OCI-LY7 (cell line): ENCODE results near the gene WDR74. TPM values are rescaled to one million over a fixed set of nuclear protein-coding genes. Genes with fewer than 3 reads are reported as not detected.
A peak's percentile ranks its signal among the peaks of the same experiment; 100 is the strongest.

Experiments
- BruUV-seq: library from RNA; stranded (reverse); fragments of 400-500 nt; replicated peaks from 2 replicates; lab custom pipeline; 2021; lab: Mats Ljungman, UMichigan
- CTCF ChIA-PET: fragments of 300-600 bp; sonication (Branson Sonifier 250); formaldehyde crosslinking; loops from one replicate; lab custom pipeline; 2022; ENCODE audit warnings: antibody characterized with exemption; ENCODE audit not compliant: unreplicated experiment; lab: Charles Lee
- POLR2A ChIA-PET: fragments of 300-600 bp; sonication (Branson Sonifier 250); formaldehyde crosslinking; loops from one replicate; lab custom pipeline; 2022; ENCODE audit warnings: antibody characterized with exemption; lab: Charles Lee
- DNase-seq: peaks from one replicate; pipeline ENCODE4 v3.0.0-alpha.2; 2015; ENCODE audit warnings: low spot score
- H2AFZ ChIP-seq: fragments of 200-600 bp; sonication (generic), shearing (Covaris generic); 2 replicates; pipeline ENCODE4 v1.6.1; 2014; ENCODE audit warnings: mild to moderate bottlenecking, antibody characterized with exemption, low read length, moderate library complexity
- H3K27ac ChIP-seq: fragments of 200-600 bp; sonication (generic); 2 replicates; pipeline ENCODE4 v1.5.1; 2014; ENCODE audit warnings: mixed run types, low read depth, mild to moderate bottlenecking, moderate library complexity, low read length, inconsistent platforms; ENCODE audit not compliant: poor library complexity, severe bottlenecking
- H3K36me3 ChIP-seq: fragments of 200-600 bp; sonication (generic); 2 replicates; pipeline ENCODE4 v1.6.1; 2014; ENCODE audit warnings: mild to moderate bottlenecking, antibody characterized with exemption, low read length, moderate library complexity, mixed read lengths; ENCODE audit not compliant: insufficient read depth
- H3K4me1 ChIP-seq: fragments of 200-600 bp; sonication (generic); 2 replicates; pipeline ENCODE4 v1.5.1; 2014; ENCODE audit warnings: mild to moderate bottlenecking, low read length; ENCODE audit not compliant: insufficient read depth, poor library complexity, severe bottlenecking
- H3K4me2 ChIP-seq: fragments of 200-600 bp; sonication (generic); 2 replicates; pipeline ENCODE4 v1.6.1; 2014; ENCODE audit warnings: mild to moderate bottlenecking, low read length
- H3K4me3 ChIP-seq: fragments of 200-600 bp; sonication (generic); 2 replicates; pipeline ENCODE4 v1.5.1; 2014; ENCODE audit warnings: mild to moderate bottlenecking, low read depth, low read length; ENCODE audit not compliant: poor library complexity, severe bottlenecking
- H3K79me2 ChIP-seq: fragments of 200-600 bp; sonication (generic); 2 replicates; pipeline ENCODE4 v1.6.1; 2016; ENCODE audit warnings: low read depth, mild to moderate bottlenecking, low read length, moderate library complexity, mixed read lengths; ENCODE audit not compliant: insufficient read depth
- H3K9me2 ChIP-seq: fragments of 200-600 bp; sonication (generic); 2 replicates; pipeline ENCODE4 v1.6.1; 2016; ENCODE audit warnings: mild to moderate bottlenecking, low read length, mixed read lengths; ENCODE audit not compliant: insufficient read depth
- H3K9me3 ChIP-seq: fragments of 200-600 bp; sonication (generic); 2 replicates; pipeline ENCODE4 v1.6.1; 2014; ENCODE audit warnings: mild to moderate bottlenecking, mixed run types, low read length, mixed read lengths
- H4K20me1 ChIP-seq: fragments of 200-600 bp; sonication (generic); 2 replicates; pipeline ENCODE4 v1.6.1; 2014; ENCODE audit warnings: mild to moderate bottlenecking, antibody characterized with exemption, low read length, moderate library complexity, mixed read lengths; ENCODE audit not compliant: insufficient read depth
- CTCF ChIP-seq: fragments of 200-600 bp; sonication (generic); conservative IDR thresholded peaks from 2 replicates; pipeline ENCODE4 v1.5.1; 2014; ENCODE audit warnings: mild to moderate bottlenecking, antibody characterized with exemption, low read length, moderate library complexity, mixed read lengths
- EZH2phosphoT487 ChIP-seq: fragments of 200-600 bp; sonication (generic); IDR thresholded peaks from 2 replicates; pipeline ENCODE4 v1.6.1; 2018; ENCODE audit warnings: low read depth, borderline replicate concordance, mild to moderate bottlenecking, mixed run types, antibody characterized with exemption, low read length, moderate library complexity, mixed read lengths
- intact Hi-C: fragments of 100-400 bp; cut with micrococcal nuclease; formaldehyde crosslinking; loops from one replicate; pipeline ENCODE4 v1.10.0; 2022; ENCODE audit not compliant: unreplicated experiment
- total RNA-seq, 2 experiments: library from RNA; depleted of rRNA in 1 of 2; stranded (reverse); fragments of >200 nt in 1 of 2; shearing (Covaris generic) in 1 of 2; gene quantifications; 2 replicates each; pipeline ENCODE4 v1.2.3, GENCODE V29; 2014 to 2022

Gene WDR74
- total RNA-seq, 2 experiments from 2014 or later, result 98.4 to 139 TPM

GRCh38 chr11:62857541-62857982 lies 18.2 kb upstream of the WDR74 start:
- Histone ChIP-seq H3K27ac (peak overlapping the region; percentile 92), H3K9me2 (no peaks in the 10 kb centered on the region), H3K9me3 (no peaks in the 10 kb centered on the region), H3K4me3 (peak overlapping the region; percentile 94), H3K36me3 (peaks cover 76% of the 10 kb centered on the region), H3K79me2 (peaks cover 99% of the 10 kb centered on the region), H4K20me1 (peaks cover 48% of the 10 kb centered on the region), H2AFZ (no peak overlapping the region), H3K4me2 (peak overlapping the region; percentile 99), H3K4me1 (peaks cover 49% of the 10 kb centered on the region)
- POLR2A ChIA-PET, result interaction anchor here (0.7 to 5.1 kb wide), 9 partner anchors 13 to 1100 kb away, joined by 3 to 70 read pairs (median 7); partner anchors contain the start of genes SLC3A2, TUT1, WDR74 and ZBTB3
- intact Hi-C loops, result no loop called here
- no TSS peak for BruUV-seq
- CTCF ChIA-PET, result interaction anchor here (0.6 kb wide), 1 partner anchor 128 kb away, joined by 3 read pairs; no protein-coding TSS in a partner anchor
- TF ChIP-seq CTCF (no peak), EZH2phosphoT487 (no peak)
- no peak for DNase-seq

- POLR2A ChIA-PET, result interaction anchor here (0.6 to 5.1 kb wide), 18 partner anchors 9 to 191 kb away, joined by 3 to 70 read pairs (median 6); partner anchors contain the start of genes C11orf98, CSKMT, HNRNPUL2 and LBHD1
- peaks cover 49% of the 10 kb centered on the region for H3K4me1 ChIP-seq
- intact Hi-C loops, result no loop called here
Observed at GRCh38 chr11:62856333-62856895, 17.0 kb upstream of the WDR74 start.

More at GRCh38 chr11:62856333-62856895, 17.0 kb upstream of the WDR74 start:
- Histone ChIP-seq H3K9me2 (no peaks in the 10 kb centered on the region), H4K20me1 (peaks cover 58% of the 10 kb centered on the region), H3K9me3 (no peaks in the 10 kb centered on the region), H3K36me3 (peaks cover 83% of the 10 kb centered on the region), H2AFZ (no peak overlapping the region), H3K4me3 (peak overlapping the region; percentile 94), H3K79me2 (peaks cover 93% of the 10 kb centered on the region), H3K4me2 (peak overlapping the region; percentile 99), H3K27ac (peak overlapping the region; percentile 92)
- peak; percentile 41 for DNase-seq
- CTCF ChIA-PET, result no interaction called here
- BruUV-seq, result TSS peak; percentile 91
- TF ChIP-seq EZH2phosphoT487, result no peak
- TF ChIP-seq CTCF, result no peak
